HG03066 (cell line): ENCODE results near the gene KCMF1.

Experiments
- ATAC-seq: cut with Tn5 transposase; IDR thresholded peaks from one replicate; pipeline ENCODE4 v1.9.1; 2021; ENCODE audit warnings: low read depth; ENCODE audit not compliant: unreplicated experiment

The KCMF1 gene

DNA sequence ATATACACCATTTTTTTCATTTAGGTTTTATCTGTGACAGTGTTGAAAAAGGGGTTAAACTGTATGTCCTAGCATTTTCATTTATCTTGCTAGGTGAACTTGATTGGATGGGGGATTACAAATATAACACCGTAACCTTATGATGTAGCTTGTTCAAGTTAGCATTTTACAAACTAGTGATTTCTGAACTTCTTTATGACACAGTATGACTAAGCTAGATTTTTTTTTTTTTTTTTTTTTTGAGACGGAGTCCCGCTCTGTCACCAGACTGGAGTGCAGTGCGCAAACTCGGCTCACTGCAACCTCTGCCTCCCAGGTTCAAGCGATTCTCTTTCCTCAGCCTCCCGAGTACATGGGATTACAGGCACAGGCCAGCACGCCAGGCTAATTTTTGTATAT, 47.1 kb downstream of the KCMF1 start:
- no peak for ATAC-seq

- no peak for ATAC-seq
Measured at GRCh38 chr2:85019121-85019520, 48.2 kb downstream of the KCMF1 start.

DNA sequence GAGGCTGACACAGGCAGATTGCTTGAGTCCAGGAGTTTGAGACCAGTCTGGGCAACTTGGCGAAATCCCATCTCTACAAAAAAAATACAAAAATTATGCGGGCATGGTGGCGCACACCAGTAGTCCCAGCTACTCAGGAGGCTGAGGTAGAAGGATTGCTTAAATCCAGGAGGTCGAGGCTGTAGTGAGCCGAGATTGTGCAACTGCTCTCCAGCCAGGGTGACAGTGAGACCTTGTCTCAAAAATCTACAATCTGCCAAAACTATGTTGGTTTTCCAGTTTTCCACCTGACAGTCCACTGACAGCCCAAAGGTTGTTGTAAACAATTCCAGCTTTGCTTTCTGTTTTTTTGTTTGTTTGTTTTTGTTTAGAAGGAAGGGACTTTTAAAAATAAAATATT, 51.3 kb downstream of the KCMF1 start:
- ATAC-seq, result no peak

GRCh38 chr2:85024372-85025047, 53.5 kb downstream of the KCMF1 start:
- ATAC-seq, result no peak

- ATAC-seq, result no peak
Measured at GRCh38 chr2:85032621-85033020, 61.7 kb downstream of the KCMF1 start.

- no peak for ATAC-seq
Measured at GRCh38 chr2:85033388-85033787, 62.4 kb downstream of the KCMF1 start.

DNA sequence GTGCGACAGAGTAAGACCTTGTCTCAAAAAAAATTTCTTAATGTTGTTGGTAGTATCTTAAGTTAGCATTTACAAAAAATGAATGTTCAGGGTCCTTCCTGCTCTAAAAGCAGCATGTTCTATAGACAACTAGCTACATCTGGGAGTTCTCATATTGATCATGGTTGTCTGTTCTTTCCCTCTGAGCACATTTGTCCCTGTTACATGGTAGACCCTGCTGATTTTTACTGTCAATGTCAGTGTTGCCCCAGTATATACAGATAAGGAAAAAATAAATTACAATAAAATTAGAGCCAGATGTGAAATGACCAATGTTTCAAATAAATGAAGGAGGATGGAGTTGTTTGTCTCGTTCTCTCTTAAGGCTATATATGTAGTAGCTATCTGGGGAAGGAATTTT, 63.2 kb downstream of the KCMF1 start:
- ATAC-seq, result no peak

GRCh38 chr2:85037622-85038021, 66.7 kb downstream of the KCMF1 start:
- ATAC-seq, result no peak

- ATAC-seq, result no peak
Measured at GRCh38 chr2:85042330-85042729, 71.4 kb downstream of the KCMF1 start.

DNA sequence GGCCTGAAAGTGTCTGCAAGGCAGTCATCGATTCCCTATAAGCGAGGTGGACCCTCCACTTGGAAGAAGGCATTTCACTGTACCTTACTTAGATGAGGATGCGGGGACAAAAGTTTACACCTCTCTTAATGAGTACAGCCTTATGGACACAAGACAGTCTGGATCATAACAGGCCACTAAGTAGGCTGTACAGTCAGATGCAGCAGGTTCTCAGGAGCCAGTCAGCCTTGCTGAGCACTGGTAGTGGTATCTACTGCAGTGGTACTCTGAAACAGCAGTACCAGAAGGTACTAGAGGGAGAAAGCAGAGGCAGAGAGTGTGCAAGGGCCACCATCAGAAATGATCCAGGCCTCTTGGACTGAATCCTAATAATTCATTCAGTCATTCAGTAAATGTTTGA, 77.6 kb downstream of the KCMF1 start:
- ATAC-seq, result no peak

DNA sequence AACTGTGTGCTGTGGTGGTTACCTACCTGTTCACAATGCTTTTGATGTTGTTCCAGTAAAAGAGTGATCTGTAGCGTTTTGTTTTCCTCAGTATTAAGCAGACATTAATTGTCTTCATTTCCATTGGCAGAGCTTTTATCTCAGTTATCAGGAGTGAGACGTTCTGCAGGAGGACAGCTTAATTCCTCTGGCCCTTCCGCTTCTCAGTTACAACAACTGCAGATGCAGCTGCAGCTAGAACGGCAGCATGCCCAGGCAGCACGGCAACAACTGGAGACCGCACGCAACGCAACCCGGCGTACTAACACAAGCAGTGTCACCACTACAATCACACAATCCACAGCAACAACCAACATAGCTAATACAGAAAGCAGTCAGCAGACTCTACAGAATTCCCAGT, 78.3 kb downstream of the KCMF1 start:
- no peak for ATAC-seq

- no peak for ATAC-seq
Measured at GRCh38 chr2:85053802-85054201, 82.8 kb downstream of the KCMF1 start.

- ATAC-seq, result no peak
Measured at GRCh38 chr2:85057226-85057962, 86.4 kb downstream of the KCMF1 start.

GRCh38 chr2:85061896-85062295, 90.9 kb downstream of the KCMF1 start:
- no peak for ATAC-seq

GRCh38 chr2:85062565-85062964, 91.6 kb downstream of the KCMF1 start:
- no peak for ATAC-seq

- ATAC-seq, result no peak
Measured at GRCh38 chr2:85063981-85064599, 93.1 kb downstream of the KCMF1 start.

- no peak for ATAC-seq
Measured at GRCh38 chr2:85064927-85065577, 94.1 kb downstream of the KCMF1 start.

DNA sequence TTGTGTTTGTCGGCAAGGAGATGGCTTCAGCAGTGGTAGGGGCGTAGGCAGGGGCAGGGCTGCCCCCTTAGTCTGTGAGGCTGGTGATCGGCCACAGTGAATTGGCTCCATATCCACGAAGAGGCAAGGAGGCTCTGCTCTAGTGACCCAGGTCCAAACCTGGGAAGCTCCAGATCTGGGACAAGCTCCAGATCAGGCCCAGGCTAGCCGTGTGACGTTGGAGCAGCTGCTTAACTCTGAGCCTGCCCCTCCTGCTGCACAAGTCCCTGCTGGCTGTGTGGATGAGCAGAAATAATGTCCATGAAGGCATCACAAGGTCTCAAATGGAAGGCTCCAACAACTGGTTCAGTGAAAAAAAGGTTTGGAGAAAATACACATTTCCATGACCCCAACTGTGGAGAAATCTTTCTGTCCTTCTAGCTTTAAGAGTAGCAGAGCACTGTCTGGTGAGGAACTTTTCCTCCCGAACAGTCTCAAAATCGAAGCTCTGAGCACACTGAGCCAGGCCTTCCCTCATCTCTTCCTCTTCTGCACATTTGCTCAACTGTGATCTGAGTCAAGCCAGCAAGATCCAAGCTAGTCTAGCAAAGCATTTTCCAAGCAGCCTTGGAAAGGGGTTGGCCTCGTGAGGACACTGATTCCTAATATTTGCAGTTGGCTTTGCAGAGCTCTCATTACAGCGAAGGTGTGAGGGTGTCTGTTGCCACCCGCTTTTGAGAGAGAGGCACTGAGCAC, 95.2 kb downstream of the KCMF1 start:
- no peak for ATAC-seq

DNA sequence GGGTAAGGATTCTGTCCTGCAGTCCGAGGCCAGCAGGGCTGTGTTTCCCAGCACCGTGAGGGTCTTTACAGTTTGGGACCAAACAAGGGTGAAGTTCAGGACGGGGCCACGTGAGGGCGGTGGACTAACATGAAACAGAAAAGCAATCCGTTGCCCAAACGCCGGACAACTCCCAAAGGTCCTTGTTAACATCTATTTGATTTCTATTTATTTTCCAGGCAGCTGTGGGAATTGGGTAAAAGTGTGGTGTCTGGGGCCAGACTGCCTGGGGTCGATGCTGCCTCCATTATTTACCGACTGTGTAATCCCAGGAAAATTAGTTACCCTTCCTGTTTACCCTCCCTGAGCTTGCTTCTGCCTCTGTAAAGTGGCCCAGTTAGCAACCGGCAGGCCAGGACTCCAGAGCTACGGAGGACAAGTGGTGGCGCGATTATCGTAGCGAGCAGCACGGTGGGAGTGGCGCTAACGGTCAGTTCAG, 96.0 kb downstream of the KCMF1 start:
- no peak for ATAC-seq

DNA sequence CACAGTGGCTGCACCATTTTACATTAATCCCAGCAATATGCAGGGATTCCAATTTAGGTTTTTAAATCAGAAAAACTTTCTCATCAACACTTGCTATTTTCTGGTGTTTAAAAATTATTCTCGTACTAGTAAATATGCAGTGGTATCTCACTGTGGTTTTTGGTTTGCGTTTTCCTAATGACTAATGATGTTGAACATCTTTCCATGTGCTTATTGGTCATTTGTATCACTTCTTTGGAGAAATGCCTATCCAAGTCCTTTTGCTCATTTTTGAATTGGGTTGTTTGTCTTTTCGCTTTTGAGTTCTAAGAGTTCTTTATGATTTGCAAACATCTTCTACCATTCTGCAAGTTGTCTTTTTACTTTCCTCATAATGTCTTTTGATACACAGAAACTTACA, 100.1 kb downstream of the KCMF1 start:
- ATAC-seq, result no peak

GRCh38 chr2:85073033-85073432, 102.1 kb downstream of the KCMF1 start:
- no peak for ATAC-seq
